Astrocyte (in vitro differentiated cells and primary cell): ENCODE results near the gene DAP. TPM values are rescaled to one million over a fixed set of nuclear protein-coding genes. Genes with fewer than 3 reads are reported as not detected.

Source experiments
- DNase-seq: peaks from one replicate; pipeline ENCODE4 v3.0.0-alpha.2; 2010; ENCODE audit warnings: low read depth
- FAIRE-seq: peaks from 2 replicates; lab custom pipeline; 2011; peaks lifted over from hg19 to GRCh38; lab: Jason Lieb, UNC
- H2AFZ ChIP-seq: 2 replicates; pipeline ENCODE4 v1.6.0; 2012; ENCODE audit warnings: low read depth, low read length, inconsistent platforms
- H3K27ac ChIP-seq: 2 replicates; pipeline ENCODE4 v1.5.1; 2011; ENCODE audit warnings: low read depth, low read length, inconsistent platforms
- H3K27me3 ChIP-seq: 2 replicates; pipeline ENCODE4 v1.6.0; 2011; ENCODE audit warnings: low read length, inconsistent platforms; ENCODE audit not compliant: insufficient read depth
- H3K36me3 ChIP-seq: 2 replicates; pipeline ENCODE4 v1.5.1; 2011; ENCODE audit warnings: low read length, inconsistent platforms; ENCODE audit not compliant: insufficient read depth
- H3K4me1 ChIP-seq: 2 replicates; pipeline ENCODE4 v1.5.1; 2011; ENCODE audit warnings: low read length, inconsistent platforms; ENCODE audit not compliant: insufficient read depth
- H3K4me2 ChIP-seq: 2 replicates; pipeline ENCODE4 v1.6.0; 2012; ENCODE audit warnings: low read length, inconsistent platforms
- H3K4me3 ChIP-seq: 2 replicates; pipeline ENCODE4 v1.5.1; 2011; ENCODE audit warnings: low read depth, mild to moderate bottlenecking, low read length, inconsistent platforms; ENCODE audit not compliant: insufficient read depth
- H3K79me2 ChIP-seq: 2 replicates; pipeline ENCODE4 v1.6.0; 2012; ENCODE audit warnings: mild to moderate bottlenecking, low read length, inconsistent platforms; ENCODE audit not compliant: insufficient read depth
- H3K9ac ChIP-seq: 2 replicates; pipeline ENCODE4 v1.6.0; 2012; ENCODE audit warnings: mild to moderate bottlenecking, low read length, inconsistent platforms
- H3K9me3 ChIP-seq: 2 replicates; pipeline ENCODE4 v1.5.1; 2012; ENCODE audit warnings: low read depth, mild to moderate bottlenecking, low read length, inconsistent platforms; ENCODE audit not compliant: insufficient read depth
- H4K20me1 ChIP-seq: 2 replicates; pipeline ENCODE4 v1.6.0; 2012; ENCODE audit warnings: low read length, inconsistent platforms; ENCODE audit not compliant: insufficient read depth
- H3K27ac Mint-ChIP-seq: one replicate; pipeline ENCODE4 v1.8.0; 2021; ENCODE audit warnings: mild to moderate bottlenecking, mixed read lengths; ENCODE audit not compliant: unreplicated experiment
- H3K27me3 Mint-ChIP-seq: one replicate; pipeline ENCODE4 v1.8.0; 2021; ENCODE audit warnings: low read depth, mixed read lengths; ENCODE audit not compliant: unreplicated experiment
- H3K36me3 Mint-ChIP-seq: one replicate; pipeline ENCODE4 v1.8.0; 2021; ENCODE audit warnings: low read depth, mixed read lengths; ENCODE audit not compliant: unreplicated experiment
- H3K4me1 Mint-ChIP-seq: one replicate; pipeline ENCODE4 v1.8.0; 2021; ENCODE audit warnings: low read depth, mixed read lengths; ENCODE audit not compliant: unreplicated experiment
- H3K4me3 Mint-ChIP-seq: one replicate; pipeline ENCODE4 v1.8.0; 2021; ENCODE audit warnings: mild to moderate bottlenecking, moderate library complexity, mixed read lengths; ENCODE audit not compliant: unreplicated experiment
- H3K9me3 Mint-ChIP-seq: one replicate; pipeline ENCODE4 v1.8.0; 2021; ENCODE audit warnings: mild to moderate bottlenecking, mixed read lengths; ENCODE audit not compliant: unreplicated experiment
- CTCF ChIP-seq: IDR thresholded peaks from 2 replicates; pipeline ENCODE4 v1.5.1; 2011; ENCODE audit warnings: low read depth, mild to moderate bottlenecking, inconsistent platforms, low read length, moderate library complexity; ENCODE audit not compliant: insufficient read depth
- EZH2 ChIP-seq: IDR thresholded peaks from 2 replicates; pipeline ENCODE4 v1.6.1; 2012; ENCODE audit warnings: mild to moderate bottlenecking, low read length, inconsistent platforms; ENCODE audit not compliant: insufficient read depth
- total RNA-seq: library from RNA; stranded (reverse); gene quantifications from 2 replicates; pipeline ENCODE4 v1.2.1, GENCODE V29; 2021

The DAP gene
- total RNA-seq, 1 donor from 2014 or later: 239 TPM

GRCh38 chr5:10744681-10745080 lies 16.4 kb downstream of the DAP start:
- Mint-ChIP-seq H3K4me3 (no peak overlapping the region), H3K27me3 (no peaks in the 10 kb centered on the region), H3K27ac (no peak overlapping the region), H3K9me3 (peaks cover 4% of the 10 kb centered on the region), H3K36me3 (peaks cover 47% of the 10 kb centered on the region), H3K4me1 (peaks cover 8% of the 10 kb centered on the region)
- no peak overlapping the region for H3K4me2 ChIP-seq
- no peak overlapping the region for H3K4me3 ChIP-seq
- no peak overlapping the region for H3K27ac ChIP-seq
- no peak for FAIRE-seq
- H3K27me3 ChIP-seq: no peaks in the 10 kb centered on the region
- no peak overlapping the region for H3K9ac ChIP-seq
- peaks cover 77% of the 10 kb centered on the region for H3K79me2 ChIP-seq
- H4K20me1 ChIP-seq: peaks cover 83% of the 10 kb centered on the region
- no peaks in the 10 kb centered on the region for H3K9me3 ChIP-seq
- H3K36me3 ChIP-seq: peaks cover 62% of the 10 kb centered on the region
- no peak overlapping the region for H2AFZ ChIP-seq
- no peak for DNase-seq
- TF ChIP-seq CTCF (no peak), EZH2 (no peak)
- H3K4me1 ChIP-seq: no peaks in the 10 kb centered on the region

GRCh38 chr5:10743951-10744350 lies 17.1 kb downstream of the DAP start:
- no peak overlapping the region for H3K27ac Mint-ChIP-seq
- H3K79me2 ChIP-seq: peaks cover 75% of the 10 kb centered on the region
- no peak for DNase-seq
- H3K27ac ChIP-seq: no peak overlapping the region
- no peaks in the 10 kb centered on the region for H3K27me3 Mint-ChIP-seq
- peaks cover 8% of the 10 kb centered on the region for H3K4me1 Mint-ChIP-seq
- H3K4me3 ChIP-seq: no peak overlapping the region
- H3K4me3 Mint-ChIP-seq: no peak overlapping the region
- H4K20me1 ChIP-seq: peaks cover 78% of the 10 kb centered on the region
- H3K9ac ChIP-seq: no peak overlapping the region
- H3K36me3 ChIP-seq: peaks cover 57% of the 10 kb centered on the region
- peaks cover 51% of the 10 kb centered on the region for H3K36me3 Mint-ChIP-seq
- peaks cover 4% of the 10 kb centered on the region for H3K9me3 Mint-ChIP-seq
- H3K4me2 ChIP-seq: no peak overlapping the region
- no peak for FAIRE-seq
- H3K9me3 ChIP-seq: no peaks in the 10 kb centered on the region
- no peaks in the 10 kb centered on the region for H3K4me1 ChIP-seq
- no peaks in the 10 kb centered on the region for H3K27me3 ChIP-seq
- TF ChIP-seq EZH2: no peak
- TF ChIP-seq CTCF: no peak
- H2AFZ ChIP-seq: no peak overlapping the region

GRCh38 chr5:10743526-10743925 lies 17.5 kb downstream of the DAP start:
- Histone ChIP-seq H3K36me3 (peaks cover 55% of the 10 kb centered on the region), H4K20me1 (peaks cover 77% of the 10 kb centered on the region), H3K4me1 (no peaks in the 10 kb centered on the region), H3K4me2 (no peak overlapping the region), H2AFZ (no peak overlapping the region), H3K9ac (no peak overlapping the region), H3K79me2 (peaks cover 72% of the 10 kb centered on the region), H3K27me3 (no peaks in the 10 kb centered on the region), H3K9me3 (no peaks in the 10 kb centered on the region), H3K27ac (no peak overlapping the region), H3K4me3 (no peak overlapping the region)
- H3K36me3 Mint-ChIP-seq: peaks cover 53% of the 10 kb centered on the region
- DNase-seq: no peak
- H3K4me1 Mint-ChIP-seq: peaks cover 11% of the 10 kb centered on the region
- no peaks in the 10 kb centered on the region for H3K27me3 Mint-ChIP-seq
- H3K27ac Mint-ChIP-seq: no peak overlapping the region
- no peak overlapping the region for H3K4me3 Mint-ChIP-seq
- TF ChIP-seq CTCF: no peak
- FAIRE-seq: no peak
- peaks cover 4% of the 10 kb centered on the region for H3K9me3 Mint-ChIP-seq
